Measurements from ENCODE around the gene LILRA1. TPM values are rescaled to one million over a fixed set of nuclear protein-coding genes. Genes with fewer than 3 reads are reported as not detected.
"Not testable (repeated sequence)": the region's sequence is repeated elsewhere in the genome, so short reads cannot be mapped to it uniquely, and the experiment has no call there.

Gene LILRA1
- total RNA-seq, 2 experiments from 2014 or later = not detected

DNA sequence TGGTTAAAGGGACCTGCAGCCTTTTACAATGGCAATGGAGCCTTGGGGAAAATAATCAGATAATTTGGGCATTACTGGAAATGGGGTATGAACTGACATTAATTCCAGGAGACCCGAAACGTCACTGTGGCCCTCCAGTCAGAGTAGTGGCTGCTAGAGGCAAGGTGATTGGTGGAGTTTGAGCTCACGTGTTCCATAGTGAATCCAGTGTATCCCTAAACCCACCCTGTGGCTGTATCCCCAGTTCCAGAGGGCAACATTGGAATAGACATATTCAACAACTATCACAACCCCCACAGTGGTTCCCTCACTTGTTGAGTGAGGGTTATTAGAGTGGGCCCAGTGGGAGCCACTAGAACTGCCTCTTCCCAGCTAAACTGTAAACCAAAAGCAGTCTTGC is 23.1 kb upstream of the LILRA1 start:
- CTCF ChIA-PET (ENCODE audit: unreplicated experiment) = no interaction called here
- Histone ChIP-seq H3K4me3 (ENCODE audit: low read depth, low read length, poor library complexity, severe bottlenecking) (no peak overlapping the region), H3K9me2 (ENCODE audit: insufficient read depth, low read length) (no peaks in the 10 kb centered on the region), H3K4me1 (ENCODE audit: insufficient read depth, low read length, poor library complexity, severe bottlenecking) (peaks cover 22% of the 10 kb centered on the region), H3K27ac (ENCODE audit: low read depth, low read length, poor library complexity, severe bottlenecking) (no peak overlapping the region), H3K4me2 (ENCODE audit: low read length) (no peak overlapping the region), H4K20me1 (ENCODE audit: insufficient read depth, low read length) (no peaks in the 10 kb centered on the region), H3K9me3 (ENCODE audit: low read length) (no peaks in the 10 kb centered on the region), H3K79me2 (ENCODE audit: insufficient read depth, low read depth, low read length) (no peaks in the 10 kb centered on the region), H3K36me3 (ENCODE audit: insufficient read depth, low read length) (no peaks in the 10 kb centered on the region), H2AFZ (ENCODE audit: low read length) (no peak overlapping the region)
- no peak for TF ChIP-seq EZH2phosphoT487 (IDR thresholded peaks at IDR 0.05; ENCODE audit: borderline replicate concordance, low read depth, low read length)
- no peak for TF ChIP-seq CTCF (conservative IDR thresholded peaks at IDR 0.05; ENCODE audit: low read length)
- DNase-seq (ENCODE audit: low spot score) = no peak
- POLR2A ChIA-PET = no interaction called here
- no TSS peak for BruUV-seq (replicated peaks)
- intact Hi-C loops (cut with micrococcal nuclease; ENCODE audit: unreplicated experiment) = no loop called here

DNA sequence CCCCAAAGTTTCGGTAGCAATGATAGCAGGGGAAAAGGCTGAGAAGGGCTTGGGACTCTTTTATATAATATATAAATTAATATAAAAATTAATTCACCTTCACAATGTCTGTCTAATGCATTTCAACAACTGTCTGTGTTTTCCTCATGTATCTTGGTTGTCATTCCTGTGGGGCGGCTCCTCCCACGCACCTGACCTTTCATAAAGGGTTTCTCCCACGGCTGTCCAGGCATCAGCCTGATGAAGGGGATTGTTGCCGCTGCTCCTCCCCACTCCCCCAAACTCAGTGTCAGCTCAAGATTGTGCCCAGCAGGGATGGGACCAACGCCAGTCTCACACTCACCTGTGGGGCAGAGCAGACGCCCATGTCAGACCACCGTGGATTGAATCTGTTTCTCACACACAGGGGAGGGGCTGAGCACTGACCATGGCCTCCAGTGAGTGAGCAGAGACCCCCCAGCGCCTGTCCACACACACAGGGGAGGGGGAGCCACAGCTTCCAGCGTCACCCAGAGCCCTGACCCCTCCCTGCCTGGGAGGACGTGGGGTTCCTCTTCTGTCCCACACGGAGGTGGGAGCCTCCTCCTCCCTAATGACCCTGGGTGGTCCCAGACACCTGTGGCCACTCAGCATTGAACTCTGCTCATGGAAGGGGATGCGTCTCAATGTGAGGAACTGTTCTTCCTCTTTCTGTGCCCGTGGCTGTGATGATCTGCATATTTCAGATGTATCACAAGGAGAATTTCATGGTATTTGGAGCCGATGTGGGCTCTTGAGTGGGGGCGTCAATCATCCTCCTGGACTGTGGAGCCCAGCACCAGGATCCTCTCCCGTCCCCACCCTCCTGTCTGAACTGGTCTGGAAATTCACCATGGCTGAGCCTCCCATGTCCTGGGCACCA is 21.5 kb upstream of the LILRA1 start:
- H4K20me1 ChIP-seq (ENCODE audit: insufficient read depth, low read length); H3K9me2 ChIP-seq (ENCODE audit: insufficient read depth, low read length); H3K4me3 ChIP-seq (ENCODE audit: low read depth, low read length, poor library complexity, severe bottlenecking); H2AFZ ChIP-seq (ENCODE audit: low read length); H3K27ac ChIP-seq (ENCODE audit: low read depth, low read length, poor library complexity, severe bottlenecking); H3K9me3 ChIP-seq (ENCODE audit: low read length); H3K79me2 ChIP-seq (ENCODE audit: insufficient read depth, low read depth, low read length); BruUV-seq (replicated peaks); H3K36me3 ChIP-seq (ENCODE audit: insufficient read depth, low read length); intact Hi-C loops (cut with micrococcal nuclease; ENCODE audit: unreplicated experiment): not testable (repeated sequence)
- ChIA-PET POLR2A (interaction anchor here (0.7 kb wide), 1 partner anchor 91 kb away, joined by 7 read pairs; the partner anchor contains the start of gene LILRB4), CTCF (ENCODE audit: unreplicated experiment) (interaction anchor here (0.5 kb wide), 1 partner anchor 1569 kb away, joined by 8 read pairs; the partner anchor contains the start of gene ZNF444)
- Histone ChIP-seq H3K4me2 (ENCODE audit: low read length) (peak overlapping the region; percentile 54), H3K4me1 (ENCODE audit: insufficient read depth, low read length, poor library complexity, severe bottlenecking) (peaks cover 22% of the 10 kb centered on the region)
- DNase-seq (ENCODE audit: low spot score) = peak; percentile 8

DNA sequence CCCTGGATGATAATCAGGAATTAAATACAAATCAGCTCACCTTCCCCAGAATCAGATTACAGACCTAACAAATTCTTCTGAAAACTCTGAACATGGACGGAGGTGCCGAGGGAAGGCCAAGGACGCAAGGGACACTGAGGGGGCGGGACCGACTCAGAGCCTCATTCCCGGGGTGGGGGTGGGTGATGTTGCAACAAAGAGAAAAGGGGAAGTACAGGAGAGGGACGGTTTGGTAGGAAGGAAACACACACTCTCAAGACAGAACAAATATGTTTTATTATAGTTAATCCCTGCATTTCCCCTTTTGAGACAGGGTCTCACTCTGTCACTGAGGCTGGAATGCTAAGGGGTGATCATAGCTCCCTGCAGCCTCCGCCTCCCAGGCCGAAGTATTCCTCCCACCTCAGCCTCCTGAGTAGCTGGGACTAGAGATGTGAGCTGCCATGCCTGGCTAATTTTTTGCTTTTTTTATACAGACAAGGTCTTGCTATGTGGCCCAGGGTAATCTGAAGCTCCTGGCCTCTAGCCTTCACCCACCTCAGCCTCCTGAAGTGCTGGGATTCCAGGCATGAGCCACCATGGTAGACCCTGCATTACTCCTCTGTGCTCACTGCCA is 20.6 kb upstream of the LILRA1 start:
- Histone ChIP-seq H3K27ac (ENCODE audit: low read depth, low read length, poor library complexity, severe bottlenecking) (peak overlapping the region; percentile 33), H3K4me1 (ENCODE audit: insufficient read depth, low read length, poor library complexity, severe bottlenecking) (peaks cover 22% of the 10 kb centered on the region), H3K79me2 (ENCODE audit: insufficient read depth, low read depth, low read length) (no peaks in the 10 kb centered on the region), H3K9me3 (ENCODE audit: low read length) (no peaks in the 10 kb centered on the region), H3K36me3 (ENCODE audit: insufficient read depth, low read length) (no peaks in the 10 kb centered on the region), H4K20me1 (ENCODE audit: insufficient read depth, low read length) (no peaks in the 10 kb centered on the region), H3K9me2 (ENCODE audit: insufficient read depth, low read length) (no peaks in the 10 kb centered on the region), H2AFZ (ENCODE audit: low read length) (peak overlapping the region; percentile 72; the same call in 1 of the 2 replicates), H3K4me3 (ENCODE audit: low read depth, low read length, poor library complexity, severe bottlenecking) (peak overlapping the region; percentile 22), H3K4me2 (ENCODE audit: low read length) (peak overlapping the region; percentile 54)
- intact Hi-C loops (cut with micrococcal nuclease; ENCODE audit: unreplicated experiment) = loop anchor here (1.0 kb wide), 1 partner anchor 42 kb away; no protein-coding TSS in a partner anchor
- ChIA-PET POLR2A (interaction anchor here (0.7 kb wide), 1 partner anchor 90 kb away, joined by 7 read pairs; the partner anchor contains the start of gene LILRB4), CTCF (ENCODE audit: unreplicated experiment) (interaction anchor here (0.5 kb wide), 1 partner anchor 1568 kb away, joined by 8 read pairs; the partner anchor contains the start of gene ZNF444)
- TF ChIP-seq CTCF (conservative IDR thresholded peaks at IDR 0.05; ENCODE audit: low read length) = no peak
- TF ChIP-seq EZH2phosphoT487 (IDR thresholded peaks at IDR 0.05; ENCODE audit: borderline replicate concordance, low read depth, low read length) = no peak
- peak; percentile 31 for DNase-seq (ENCODE audit: low spot score)
- no TSS peak for BruUV-seq (replicated peaks)

All from OCI-LY7 (cell line).